ENCODE data around the gene STAG1.

GRCh38 chr3:136516656-136517055 lies 235.5 kb downstream of the STAG1 start:
- TF ChIP-seq CTCF (IDR thresholded peaks at IDR 0.05; ENCODE audit: insufficient read depth, low read length, poor library complexity, severe bottlenecking) = no peak
- no peak for TF ChIP-seq EZH2phosphoT487 (conservative IDR thresholded peaks at IDR 0.05; ENCODE audit: low read length)

Measured in SU-DHL-6 (cell line).